Skin epidermis (tissue), 12 donors: ENCODE results near the gene ERC2.
A peak's percentile ranks its signal among the peaks of the same experiment; 100 is the strongest.

ENCODE experiments used
- H3K27ac ChIP-seq, 21 experiments: fragments of 200-600 bp; sonication (generic) in 11 of 21; one replicate each; pipeline ENCODE4 v1.5.0; 2020; ENCODE audit warnings: mild to moderate bottlenecking in 3 of 21, inconsistent platforms in 2 of 21, moderate library complexity in 2 of 21
- H3K4me3 ChIP-seq, 7 experiments: fragments of 200-600 bp; sonication (generic) in 2 of 7; one replicate each; pipeline ENCODE4 v1.5.0; 2020; ENCODE audit warnings: inconsistent platforms in 2 of 7, mild to moderate bottlenecking in 2 of 7, moderate library complexity in 1 of 7

The ERC2 gene

GRCh38 chr3:55636300-55637195 lies 831.7 kb downstream of the ERC2 start:
- H3K4me3 ChIP-seq = no peak overlapping the region
- peak overlapping the region in 2 of 21 experiments; percentile 5 to 28 for H3K27ac ChIP-seq

GRCh38 chr3:55634345-55634744 lies 833.9 kb downstream of the ERC2 start:
- no peak overlapping the region for H3K4me3 ChIP-seq

GRCh38 chr3:55633333-55633732 lies 834.9 kb downstream of the ERC2 start:
- no peak overlapping the region for H3K4me3 ChIP-seq

More at GRCh38 chr3:55634345-55634744, 833.9 kb downstream of the ERC2 start:
- H3K27ac ChIP-seq = no peak overlapping the region

GRCh38 chr3:55631766-55632331 lies 836.4 kb downstream of the ERC2 start:
- H3K27ac ChIP-seq = no peak overlapping the region

More at GRCh38 chr3:55633333-55633732, 834.9 kb downstream of the ERC2 start:
- no peak overlapping the region for H3K27ac ChIP-seq

GRCh38 chr3:55630921-55631299 lies 837.4 kb downstream of the ERC2 start:
- Histone ChIP-seq H3K4me3 (no peak overlapping the region), H3K27ac (no peak overlapping the region)

More at GRCh38 chr3:55631766-55632331, 836.4 kb downstream of the ERC2 start:
- H3K4me3 ChIP-seq = no peak overlapping the region

GRCh38 chr3:55630280-55630920 lies 837.9 kb downstream of the ERC2 start:
- H3K4me3 ChIP-seq = no peak overlapping the region
- no peak overlapping the region for H3K27ac ChIP-seq

- Histone ChIP-seq H3K27ac (no peak overlapping the region), H3K4me3 (no peak overlapping the region)
Measured at GRCh38 chr3:55629432-55629831, 838.8 kb downstream of the ERC2 start.

GRCh38 chr3:55626279-55626665 lies 842.0 kb downstream of the ERC2 start:
- Histone ChIP-seq H3K27ac (peak overlapping the region in 2 of 21 experiments; percentile 20 to 44), H3K4me3 (no peak overlapping the region)

- H3K27ac ChIP-seq = peak overlapping the region in 2 of 21 experiments; percentile 17 to 19
- no peak overlapping the region for H3K4me3 ChIP-seq
Measured at GRCh38 chr3:55624238-55624637, 844.0 kb downstream of the ERC2 start.

GRCh38 chr3:55623786-55624185 lies 844.5 kb downstream of the ERC2 start:
- no peak overlapping the region for H3K27ac ChIP-seq
- no peak overlapping the region for H3K4me3 ChIP-seq

GRCh38 chr3:55622733-55623132 lies 845.5 kb downstream of the ERC2 start:
- H3K27ac ChIP-seq = no peak overlapping the region
- no peak overlapping the region for H3K4me3 ChIP-seq

GRCh38 chr3:55622116-55622515 lies 846.2 kb downstream of the ERC2 start:
- Histone ChIP-seq H3K27ac (no peak overlapping the region), H3K4me3 (no peak overlapping the region)

- Histone ChIP-seq H3K27ac (no peak overlapping the region), H3K4me3 (no peak overlapping the region)
Measured at GRCh38 chr3:55621648-55622047, 846.6 kb downstream of the ERC2 start.

- no peak overlapping the region for H3K4me3 ChIP-seq
- no peak overlapping the region for H3K27ac ChIP-seq
Measured at GRCh38 chr3:55621026-55621422, 847.2 kb downstream of the ERC2 start.

GRCh38 chr3:55620351-55621025 lies 847.8 kb downstream of the ERC2 start:
- Histone ChIP-seq H3K27ac (no peak overlapping the region), H3K4me3 (no peak overlapping the region)

GRCh38 chr3:55619046-55619808 lies 849.0 kb downstream of the ERC2 start:
- H3K4me3 ChIP-seq = no peak overlapping the region
- H3K27ac ChIP-seq = no peak overlapping the region

- no peak overlapping the region for H3K4me3 ChIP-seq
- H3K27ac ChIP-seq = no peak overlapping the region
Measured at GRCh38 chr3:55617385-55617784, 850.9 kb downstream of the ERC2 start.

- H3K27ac ChIP-seq = no peak overlapping the region
- no peak overlapping the region for H3K4me3 ChIP-seq
Measured at GRCh38 chr3:55616803-55617202, 851.5 kb downstream of the ERC2 start.

GRCh38 chr3:55615694-55616295 lies 852.5 kb downstream of the ERC2 start:
- Histone ChIP-seq H3K27ac (no peak overlapping the region), H3K4me3 (no peak overlapping the region)
